ENCODE data around the gene INS. TPM values are rescaled to one million over a fixed set of nuclear protein-coding genes. Genes with fewer than 3 reads are reported as not detected.
A peak's percentile ranks its signal among the peaks of the same experiment; 100 is the strongest.

INS gene
- total RNA-seq, 4 donors from 2014 or later, result not detected

GRCh38 chr11:2139621-2140337, 21.2 kb downstream of the INS start:
- no peak overlapping the region for H3K27ac ChIP-seq (replicated peaks in 1 of 4)
- no CpG with 5 or more reads among the region's 57 CpGs for WGBS
- no peaks in the 10 kb centered on the region for H3K36me3 ChIP-seq
- peaks cover 5 to 100% (median 56%) of the 10 kb centered on the region in 4 donors for H3K27me3 ChIP-seq
- peaks cover 18 to 57% (median 54%) of the 10 kb centered on the region in 4 donors for H3K4me1 ChIP-seq
- TF ChIP-seq POLR2AphosphoS5 (IDR thresholded peaks at IDR 0.05), result no peak
- TF ChIP-seq CTCF (IDR thresholded peaks at IDR 0.05), result no peak
- TF ChIP-seq POLR2A (IDR thresholded peaks at IDR 0.05; ENCODE audit: low read depth), result no peak
- TF ChIP-seq EP300 (IDR thresholded peaks at IDR 0.05), result no peak
- H3K4me3 ChIP-seq, result peak overlapping the region; percentile 24 to 47 (median 26)
- H3K9me3 ChIP-seq, result no peaks in the 10 kb centered on the region
- intact Hi-C loops (cut with DNase I), result no loop called here
- DNase-seq (ENCODE audit: extremely low spot score), result no peak

- intact Hi-C loops (cut with DNase I), result no loop called here
- TF ChIP-seq POLR2A (IDR thresholded peaks at IDR 0.05; ENCODE audit: low read depth) (no peak), EP300 (IDR thresholded peaks at IDR 0.05) (no peak), POLR2AphosphoS5 (IDR thresholded peaks at IDR 0.05) (no peak), CTCF (IDR thresholded peaks at IDR 0.05) (no peak)
- H3K27ac ChIP-seq (replicated peaks in 1 of 4), result peak within 1 kb of the TSS in 3 of 4 donors; percentile 19 to 36 (median 23)
- DNase-seq (ENCODE audit: extremely low spot score), result no peak
- no peaks in the 10 kb centered on the region for H3K36me3 ChIP-seq
- H3K27me3 ChIP-seq, result peaks cover 5 to 100% (median 49%) of the 10 kb centered on the region in 4 donors
- H3K9me3 ChIP-seq, result no peaks in the 10 kb centered on the region
- WGBS, result no CpG with 5 or more reads among the region's 62 CpGs
- peak within 1 kb of the TSS; percentile 46 to 57 (median 48) for H3K4me3 ChIP-seq
- peaks cover 14 to 53% (median 50%) of the 10 kb centered on the region in 4 donors for H3K4me1 ChIP-seq
Observed at GRCh38 chr11:2139123-2139521, 21.9 kb downstream of the INS start, which contains the start of gene IGF2. Gene IGF2 (minus strand): TSS chr11:2139389. CDS start chr11:2135523, 3,866 bp downstream.

- DNase-seq (ENCODE audit: extremely low spot score), result no peak
- peak overlapping the region; percentile 46 to 57 (median 48) for H3K4me3 ChIP-seq
- TF ChIP-seq POLR2A (IDR thresholded peaks at IDR 0.05; ENCODE audit: low read depth) (no peak), POLR2AphosphoS5 (IDR thresholded peaks at IDR 0.05) (no peak), EP300 (IDR thresholded peaks at IDR 0.05) (no peak), CTCF (IDR thresholded peaks at IDR 0.05) (no peak)
- no peaks in the 10 kb centered on the region for H3K9me3 ChIP-seq
- H3K4me1 ChIP-seq, result peaks cover 9 to 48% (median 44%) of the 10 kb centered on the region in 4 donors
- peaks cover 5 to 100% (median 45%) of the 10 kb centered on the region in 4 donors for H3K27me3 ChIP-seq
- peak overlapping the region in 3 of 4 donors; percentile 19 to 36 (median 23) for H3K27ac ChIP-seq (replicated peaks in 1 of 4)
- intact Hi-C loops (cut with DNase I), result no loop called here
- no peaks in the 10 kb centered on the region for H3K36me3 ChIP-seq
- 1% methylated on average over 44 of the region's 68 CpGs for WGBS
Observed at GRCh38 chr11:2138431-2139122, 22.4 kb downstream of the INS start.

- Histone ChIP-seq H3K36me3 (peaks cover 0 to 3% (median 0%) of the 10 kb centered on the region in 4 donors), H3K27me3 (peaks cover 5 to 100% (median 42%) of the 10 kb centered on the region in 4 donors), H3K4me1 (peaks cover 9 to 48% (median 42%) of the 10 kb centered on the region in 4 donors), H3K4me3 (peak overlapping the region; percentile 46 to 57 (median 48)), H3K9me3 (no peaks in the 10 kb centered on the region), H3K27ac (replicated peaks in 1 of 4) (peak overlapping the region in 1 of 4 donors; percentile 44)
- TF ChIP-seq POLR2AphosphoS5 (IDR thresholded peaks at IDR 0.05), result no peak
- TF ChIP-seq POLR2A (IDR thresholded peaks at IDR 0.05; ENCODE audit: low read depth), result no peak
- no peak for TF ChIP-seq EP300 (IDR thresholded peaks at IDR 0.05)
- intact Hi-C loops (cut with DNase I), result no loop called here
- DNase-seq (ENCODE audit: extremely low spot score), result no peak
- WGBS, result under 1% methylated on average over 16 of the region's 44 CpGs
Observed at GRCh38 chr11:2138068-2138430, 23.0 kb downstream of the INS start.

Measured in esophagus muscularis mucosa (tissue), 4 donors.